IMR-90 (cell line): ENCODE data around the gene CHD2. TPM values are rescaled to one million over a fixed set of nuclear protein-coding genes. Genes with fewer than 3 reads are reported as not detected.
A peak's percentile ranks its signal among the peaks of the same experiment; 100 is the strongest.

Experiments
- ATAC-seq: fragments of 200-7000 bp; cut with Tn5 transposase; 2 replicates; pipeline ENCODE4 v1.9.1; 2020; ENCODE audit warnings: low read depth, mild to moderate bottlenecking, moderate library complexity
- BruUV-seq: library from RNA; stranded (reverse); fragments of 400-500 nt; replicated peaks from 2 replicates; lab custom pipeline; 2021; lab: Mats Ljungman, UMichigan
- CTCF ChIA-PET: fragments of 300-600 bp; formaldehyde crosslinking; extraction: SDS; loops from one replicate; lab custom pipeline; 2021; ENCODE audit warnings: antibody characterized with exemption; lab: Yijun Ruan, JAX
- POLR2A ChIA-PET: fragments of 300-600 bp; sonication (Branson Sonifier 250); formaldehyde crosslinking; loops from one replicate; lab custom pipeline; 2022; ENCODE audit warnings: antibody characterized with exemption; ENCODE audit not compliant: unreplicated experiment; lab: Charles Lee
- DNase-seq: peaks from one replicate; pipeline ENCODE4 v3.0.0; 2013
- H2AFZ ChIP-seq: replicated peaks from 2 replicates; pipeline ENCODE3; 2013; ENCODE audit warnings: low read length, mild to moderate bottlenecking; ENCODE audit not compliant: poor library complexity
- H2AK5ac ChIP-seq: 2 replicates; pipeline ENCODE4 v1.6.1; 2013; ENCODE audit warnings: low read depth, low read length, inconsistent platforms
- H2AK9ac ChIP-seq: replicated peaks from 2 replicates; pipeline ENCODE3; 2013; ENCODE audit warnings: mild to moderate bottlenecking, low read depth, low read length, moderate library complexity; ENCODE audit not compliant: poor library complexity
- H2BK120ac ChIP-seq: 2 replicates; pipeline ENCODE4 v1.6.1; 2013; ENCODE audit warnings: low read depth, low read length, inconsistent platforms
- H2BK15ac ChIP-seq: 3 replicates; pipeline ENCODE4 v1.6.1; 2013; ENCODE audit warnings: low read depth, low read length, inconsistent platforms
- H2BK20ac ChIP-seq: 2 replicates; pipeline ENCODE4 v1.6.1; 2013; ENCODE audit warnings: low read depth, mild to moderate bottlenecking, inconsistent platforms, low read length, moderate library complexity
- H2BK5ac ChIP-seq: 2 replicates; pipeline ENCODE4 v1.6.1; 2013; ENCODE audit warnings: mild to moderate bottlenecking, low read depth, low read length, inconsistent platforms; ENCODE audit not compliant: poor library complexity, severe bottlenecking
- H3K14ac ChIP-seq: replicated peaks from 2 replicates; pipeline ENCODE4 v1.6.1; 2013; ENCODE audit warnings: low read depth, low read length, inconsistent platforms
- H3K18ac ChIP-seq: 2 replicates; pipeline ENCODE4 v1.6.1; 2013; ENCODE audit warnings: low read depth, low read length, control low read depth
- H3K23ac ChIP-seq: 2 replicates; pipeline ENCODE4 v1.6.1; 2013; ENCODE audit warnings: low read depth, low read length, inconsistent platforms
- H3K27ac ChIP-seq: 2 replicates; pipeline ENCODE4 v1.5.1; 2013; ENCODE audit warnings: mild to moderate bottlenecking, control low read depth, low read length; ENCODE audit not compliant: insufficient read depth
- H3K27me3 ChIP-seq: 2 replicates; pipeline ENCODE4 v1.6.1; 2013; ENCODE audit warnings: low read length; ENCODE audit not compliant: control insufficient read depth, insufficient read depth
- H3K36me3 ChIP-seq: 2 replicates; pipeline ENCODE4 v1.6.1; 2013; ENCODE audit warnings: low read length, mixed read lengths; ENCODE audit not compliant: control insufficient read depth, insufficient read depth
- H3K4ac ChIP-seq: 2 replicates; pipeline ENCODE4 v1.6.1; 2013; ENCODE audit warnings: low read depth, low read length, inconsistent platforms
- H3K4me1 ChIP-seq: 2 replicates; pipeline ENCODE4 v1.6.1; 2013; ENCODE audit warnings: low read length, mixed read lengths; ENCODE audit not compliant: control insufficient read depth, insufficient read depth
- H3K4me2 ChIP-seq: 2 replicates; pipeline ENCODE4 v1.6.1; 2013; ENCODE audit warnings: low read depth, mild to moderate bottlenecking, control low read depth, low read length, moderate library complexity
- H3K4me3 ChIP-seq: 2 replicates; pipeline ENCODE4 v1.5.1; 2013; ENCODE audit warnings: low read depth, mild to moderate bottlenecking, control low read depth, low read length, moderate library complexity; ENCODE audit not compliant: insufficient read depth
- H3K56ac ChIP-seq: 2 replicates; pipeline ENCODE4 v1.6.1; 2013; ENCODE audit warnings: low read length, inconsistent platforms; ENCODE audit not compliant: insufficient read depth; ENCODE audit errors: extremely low read depth
- H3K79me1 ChIP-seq, 2 experiments: 2 replicates each; pipeline ENCODE4 v1.6.1; 2013; ENCODE audit warnings: low read length in 2 of 2, inconsistent platforms in 1 of 2, low read depth in 1 of 2
- H3K9ac ChIP-seq: 2 replicates; pipeline ENCODE4 v1.6.1; 2013; ENCODE audit warnings: low read depth, low read length, control low read depth
- H3K9me1 ChIP-seq: 2 replicates; pipeline ENCODE4 v1.6.1; 2013; ENCODE audit warnings: low read length, inconsistent platforms; ENCODE audit not compliant: insufficient read depth
- H3K9me3 ChIP-seq: 2 replicates; pipeline ENCODE4 v1.6.1; 2013; ENCODE audit warnings: low read length; ENCODE audit not compliant: control insufficient read depth, insufficient read depth
- H4K20me1 ChIP-seq: 2 replicates; pipeline ENCODE4 v1.6.1; 2013; ENCODE audit warnings: low read length, inconsistent platforms; ENCODE audit not compliant: insufficient read depth
- H4K5ac ChIP-seq: 2 replicates; pipeline ENCODE4 v1.6.1; 2013; ENCODE audit warnings: mild to moderate bottlenecking, low read depth, low read length, control low read depth
- H4K8ac ChIP-seq, 2 experiments: 2 replicates each; pipeline ENCODE4 v1.6.1; 2013; ENCODE audit warnings: low read depth in 2 of 2, low read length in 2 of 2, control low read depth in 1 of 2, inconsistent platforms in 1 of 2
- H4K91ac ChIP-seq: 2 replicates; pipeline ENCODE4 v1.6.1; 2013; ENCODE audit warnings: low read depth, low read length, inconsistent platforms; ENCODE audit not compliant: insufficient read depth
- BHLHE40 ChIP-seq: fragments of 150-350 bp; IDR thresholded peaks from 2 replicates; pipeline ENCODE4 v1.6.1; 2016; ENCODE audit warnings: mild to moderate bottlenecking, low read depth, low read length
- CEBPB ChIP-seq: IDR thresholded peaks from 2 replicates; pipeline ENCODE4 v1.6.1; 2012; ENCODE audit warnings: low read depth, low read length, improper control_type of control experiment
- CHD1 ChIP-seq: IDR thresholded peaks from 2 replicates; pipeline ENCODE4 v1.6.1; 2012; ENCODE audit warnings: low read depth, low read length, improper control_type of control experiment
- FOS ChIP-seq: fragments of 150-350 bp; IDR thresholded peaks from 2 replicates; pipeline ENCODE4 v1.6.1; 2016; ENCODE audit warnings: low read depth, low read length
- MAFK ChIP-seq: IDR thresholded peaks from 2 replicates; pipeline ENCODE4 v1.6.1; 2012; ENCODE audit warnings: low read depth, low read length, improper control_type of control experiment
- MAZ ChIP-seq: IDR thresholded peaks from 2 replicates; pipeline ENCODE4 v1.6.1; 2012; ENCODE audit warnings: low read depth, mild to moderate bottlenecking, low read length, improper control_type of control experiment, moderate library complexity, borderline replicate concordance
- MXI1 ChIP-seq: IDR thresholded peaks from 2 replicates; pipeline ENCODE4 v1.6.1; 2012; ENCODE audit warnings: low read depth, mild to moderate bottlenecking, low read length, moderate library complexity, borderline replicate concordance
- NFE2L2 ChIP-seq: fragments of 150-350 bp; IDR thresholded peaks from 2 replicates; pipeline ENCODE4 v1.6.1; 2016; ENCODE audit warnings: low read depth, mild to moderate bottlenecking, low read length
- POLR2A ChIP-seq: IDR thresholded peaks from 2 replicates; pipeline ENCODE4 v1.6.1; 2012; ENCODE audit warnings: mild to moderate bottlenecking, low read depth, low read length
- RAD21 ChIP-seq: IDR thresholded peaks from 2 replicates; pipeline ENCODE4 v1.6.1; 2012; ENCODE audit warnings: low read length, improper control_type of control experiment
- RCOR1 ChIP-seq: IDR thresholded peaks from 2 replicates; pipeline ENCODE4 v1.6.1; 2012; ENCODE audit warnings: mild to moderate bottlenecking, low read length, improper control_type of control experiment; ENCODE audit not compliant: insufficient replicate concordance
- RFX5 ChIP-seq: IDR thresholded peaks from 2 replicates; pipeline ENCODE4 v1.8.0; 2012; ENCODE audit warnings: low read depth, mild to moderate bottlenecking, low read length, moderate library complexity
- SMC3 ChIP-seq: fragments of 150-350 bp; IDR thresholded peaks from 2 replicates; pipeline ENCODE4 v1.6.1; 2016; ENCODE audit warnings: low read depth, mild to moderate bottlenecking, antibody characterized with exemption, low read length, moderate library complexity
- WGBS, 2 experiments: methylation state at CpG; one replicate each; pipeline versions ENCODE4 v1.1.5 to v1.1.7; 2013; ENCODE audit warnings: missing lambda C conversion rate in 2 of 2; ENCODE audit not compliant: insufficient read length in 1 of 2; ENCODE audit errors: extremely low coverage in 2 of 2; 5-methylcytosine and 5-hydroxymethylcytosine counted together
- dilution Hi-C: fragments of 300-500 bp; cut with HindIII; formaldehyde crosslinking; loops from one replicate; pipeline ENCODE4 v1.14.3; 2018; ENCODE audit warnings: low sequenced_read_pairs; ENCODE audit not compliant: unreplicated experiment
- in situ Hi-C: fragments of 300-500 bp; cut with MboI; formaldehyde crosslinking; loops from 3 replicates; pipeline ENCODE4 v1.14.3; 2019; ENCODE audit warnings: low sequenced_read_pairs, inconsistent platforms, mixed read lengths
- intact Hi-C: fragments of 100-400 bp; cut with micrococcal nuclease; formaldehyde crosslinking; loops from 2 replicates; pipeline ENCODE4 v1.10.0; 2022
- polyA plus RNA-seq, 3 experiments: library from polyadenylated mRNA; depleted of rRNA; stranded (reverse); fragments of >200 nt; gene quantifications; 2 replicates each; pipeline ENCODE4 v1.2.3, GENCODE V29; 2012; ENCODE audit warnings: low replicate concordance in 1 of 3
- total RNA-seq: library from RNA; depleted of rRNA; stranded (reverse); fragments of >200 nt; gene quantifications from 2 replicates; pipeline ENCODE4 v1.2.3, GENCODE V29; 2012
- TF ChIP-seq, protein P1 (sequence below): fragments of 150-350 bp; IDR thresholded peaks from 2 replicates; pipeline ENCODE4 v1.6.1; 2017; ENCODE audit warnings: mild to moderate bottlenecking, antibody characterized with exemption, low read length, low read depth
- TF ChIP-seq, protein P2 (sequence below): conservative IDR thresholded peaks from 2 replicates; pipeline ENCODE4 v1.5.1; 2012; ENCODE audit warnings: mild to moderate bottlenecking, low read depth, low read length, improper control_type of control experiment
- TF ChIP-seq, protein P3 (sequence below): fragments of 150-350 bp; IDR thresholded peaks from 2 replicates; pipeline ENCODE4 v1.6.1; 2016; ENCODE audit warnings: low read depth, mild to moderate bottlenecking, low read length, moderate library complexity, borderline replicate concordance

CHD2 gene
- total and polyA plus RNA-seq, 2 of the 4 experiments (the other 2 are of a cell fraction), result 44.9 to 64.7 TPM

DNA sequence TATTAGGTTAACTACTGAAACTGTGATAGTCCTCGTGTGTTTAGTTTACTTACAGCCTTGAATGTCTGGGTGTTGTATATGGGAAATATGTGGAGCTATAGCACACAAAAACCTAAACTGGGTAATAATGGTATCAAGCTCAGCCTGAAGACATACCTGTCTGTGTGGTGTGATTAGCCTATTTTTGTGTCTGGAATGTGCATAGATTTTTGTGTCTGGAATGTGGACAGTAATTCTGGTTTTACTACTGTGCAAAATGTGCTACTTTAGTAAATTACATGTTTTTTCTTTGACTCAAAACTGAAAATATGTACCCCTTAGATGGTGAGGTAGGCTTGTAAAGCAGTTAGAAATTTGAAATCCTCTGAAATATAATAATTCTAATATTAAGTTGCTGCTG, 43.5 kb downstream of the CHD2 start:
- TF ChIP-seq MAFK, result no peak
- no peak for TF ChIP-seq RCOR1
- TF ChIP-seq FOS, result no peak
- TF ChIP-seq RFX5, result no peak
- TF ChIP-seq MAZ, result no peak
- no peak for TF ChIP-seq RAD21
- no peak for TF ChIP-seq MXI1
- no peak for TF ChIP-seq SMC3
- TF ChIP-seq CHD1, result no peak
- TF ChIP-seq BHLHE40, result no peak
- no peak for TF ChIP-seq POLR2A
- no peak for TF ChIP-seq NFE2L2
- TF ChIP-seq, protein P1, sequence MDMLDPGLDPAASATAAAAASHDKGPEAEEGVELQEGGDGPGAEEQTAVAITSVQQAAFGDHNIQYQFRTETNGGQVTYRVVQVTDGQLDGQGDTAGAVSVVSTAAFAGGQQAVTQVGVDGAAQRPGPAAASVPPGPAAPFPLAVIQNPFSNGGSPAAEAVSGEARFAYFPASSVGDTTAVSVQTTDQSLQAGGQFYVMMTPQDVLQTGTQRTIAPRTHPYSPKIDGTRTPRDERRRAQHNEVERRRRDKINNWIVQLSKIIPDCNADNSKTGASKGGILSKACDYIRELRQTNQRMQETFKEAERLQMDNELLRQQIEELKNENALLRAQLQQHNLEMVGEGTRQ, result no peak
- TF ChIP-seq, protein P2, sequence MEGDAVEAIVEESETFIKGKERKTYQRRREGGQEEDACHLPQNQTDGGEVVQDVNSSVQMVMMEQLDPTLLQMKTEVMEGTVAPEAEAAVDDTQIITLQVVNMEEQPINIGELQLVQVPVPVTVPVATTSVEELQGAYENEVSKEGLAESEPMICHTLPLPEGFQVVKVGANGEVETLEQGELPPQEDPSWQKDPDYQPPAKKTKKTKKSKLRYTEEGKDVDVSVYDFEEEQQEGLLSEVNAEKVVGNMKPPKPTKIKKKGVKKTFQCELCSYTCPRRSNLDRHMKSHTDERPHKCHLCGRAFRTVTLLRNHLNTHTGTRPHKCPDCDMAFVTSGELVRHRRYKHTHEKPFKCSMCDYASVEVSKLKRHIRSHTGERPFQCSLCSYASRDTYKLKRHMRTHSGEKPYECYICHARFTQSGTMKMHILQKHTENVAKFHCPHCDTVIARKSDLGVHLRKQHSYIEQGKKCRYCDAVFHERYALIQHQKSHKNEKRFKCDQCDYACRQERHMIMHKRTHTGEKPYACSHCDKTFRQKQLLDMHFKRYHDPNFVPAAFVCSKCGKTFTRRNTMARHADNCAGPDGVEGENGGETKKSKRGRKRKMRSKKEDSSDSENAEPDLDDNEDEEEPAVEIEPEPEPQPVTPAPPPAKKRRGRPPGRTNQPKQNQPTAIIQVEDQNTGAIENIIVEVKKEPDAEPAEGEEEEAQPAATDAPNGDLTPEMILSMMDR, result no peak
- TF ChIP-seq CEBPB, result no peak
- TF ChIP-seq, protein P3, sequence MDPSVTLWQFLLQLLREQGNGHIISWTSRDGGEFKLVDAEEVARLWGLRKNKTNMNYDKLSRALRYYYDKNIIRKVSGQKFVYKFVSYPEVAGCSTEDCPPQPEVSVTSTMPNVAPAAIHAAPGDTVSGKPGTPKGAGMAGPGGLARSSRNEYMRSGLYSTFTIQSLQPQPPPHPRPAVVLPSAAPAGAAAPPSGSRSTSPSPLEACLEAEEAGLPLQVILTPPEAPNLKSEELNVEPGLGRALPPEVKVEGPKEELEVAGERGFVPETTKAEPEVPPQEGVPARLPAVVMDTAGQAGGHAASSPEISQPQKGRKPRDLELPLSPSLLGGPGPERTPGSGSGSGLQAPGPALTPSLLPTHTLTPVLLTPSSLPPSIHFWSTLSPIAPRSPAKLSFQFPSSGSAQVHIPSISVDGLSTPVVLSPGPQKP, result no peak
- H3K23ac ChIP-seq, result no peak overlapping the region
- no peak overlapping the region for H2BK20ac ChIP-seq
- H2BK5ac ChIP-seq, result peak overlapping the region; percentile 21
- ChIA-PET POLR2A (no interaction called here), CTCF (interaction anchor here (1.2 kb wide), 1 partner anchor 13 kb away, joined by 3 read pairs; no protein-coding TSS in a partner anchor)
- H3K36me3 ChIP-seq, result peaks cover 69% of the 10 kb centered on the region
- H2AFZ ChIP-seq, result no peak overlapping the region
- H2BK120ac ChIP-seq, result no peak overlapping the region
- no TSS peak for BruUV-seq
- H3K56ac ChIP-seq, result no peak overlapping the region
- no peak overlapping the region for H3K9ac ChIP-seq
- H3K4ac ChIP-seq, result no peak overlapping the region
- H3K27ac ChIP-seq, result no peak overlapping the region
- peaks cover 24 to 40% of the 10 kb centered on the region in 2 experiments for H3K79me1 ChIP-seq
- no peak overlapping the region for H2AK9ac ChIP-seq
- H2AK5ac ChIP-seq, result no peak overlapping the region
- H3K4me3 ChIP-seq, result no peak overlapping the region
- H3K9me1 ChIP-seq, result no peaks in the 10 kb centered on the region
- 75% methylated on average over 1 of the region's 1 CpG; no CpG with 5 or more reads in 1 of the 2 experiments for WGBS, 2 experiments
- no peaks in the 10 kb centered on the region for H3K4me1 ChIP-seq
- no peak overlapping the region for H3K4me2 ChIP-seq
- DNase-seq (no peak), ATAC-seq (no peak)
- peaks cover 12% of the 10 kb centered on the region for H3K9me3 ChIP-seq
- no peak overlapping the region for H4K8ac ChIP-seq
- in situ Hi-C loops, result no loop called here
- no peak overlapping the region for H3K18ac ChIP-seq
- no peaks in the 10 kb centered on the region for H3K27me3 ChIP-seq
- dilution Hi-C loops, result loop anchor here (25.0 kb wide), 1 partner anchor 131 kb away; no protein-coding TSS in a partner anchor
- H4K20me1 ChIP-seq, result peaks cover 4% of the 10 kb centered on the region; the same call in 1 of the 2 replicates
- no peak overlapping the region for H4K91ac ChIP-seq
- H3K14ac ChIP-seq, result no peak overlapping the region
- intact Hi-C loops, result loop anchor here (5.0 kb wide), 2 partner anchors 39 to 64 kb away; no protein-coding TSS in a partner anchor
- no peak overlapping the region for H4K5ac ChIP-seq
- H2BK15ac ChIP-seq, result no peak overlapping the region
